ENCODE results near the gene CACNA1G.

DNA sequence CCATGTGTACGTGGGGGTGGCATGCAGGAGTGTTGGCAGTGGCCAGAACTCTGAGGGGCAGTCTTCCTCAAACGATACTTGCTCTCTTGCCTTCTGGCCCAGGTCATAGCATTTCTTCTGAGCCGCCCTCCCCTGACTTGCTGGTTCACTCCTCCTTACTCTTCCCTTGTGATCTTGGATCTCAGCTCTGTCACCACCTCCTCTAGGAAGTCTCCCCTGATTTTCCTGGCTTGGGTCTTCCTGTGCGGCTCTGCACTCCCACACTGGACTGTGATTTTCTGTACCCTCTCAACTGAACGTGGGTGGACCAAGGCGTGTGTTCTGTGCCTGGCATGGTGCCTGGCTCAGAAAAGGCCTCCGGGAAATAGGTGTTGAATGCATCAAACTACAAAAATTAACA is 25.1 kb upstream of the CACNA1G start:
- TF ChIP-seq, protein P1, sequence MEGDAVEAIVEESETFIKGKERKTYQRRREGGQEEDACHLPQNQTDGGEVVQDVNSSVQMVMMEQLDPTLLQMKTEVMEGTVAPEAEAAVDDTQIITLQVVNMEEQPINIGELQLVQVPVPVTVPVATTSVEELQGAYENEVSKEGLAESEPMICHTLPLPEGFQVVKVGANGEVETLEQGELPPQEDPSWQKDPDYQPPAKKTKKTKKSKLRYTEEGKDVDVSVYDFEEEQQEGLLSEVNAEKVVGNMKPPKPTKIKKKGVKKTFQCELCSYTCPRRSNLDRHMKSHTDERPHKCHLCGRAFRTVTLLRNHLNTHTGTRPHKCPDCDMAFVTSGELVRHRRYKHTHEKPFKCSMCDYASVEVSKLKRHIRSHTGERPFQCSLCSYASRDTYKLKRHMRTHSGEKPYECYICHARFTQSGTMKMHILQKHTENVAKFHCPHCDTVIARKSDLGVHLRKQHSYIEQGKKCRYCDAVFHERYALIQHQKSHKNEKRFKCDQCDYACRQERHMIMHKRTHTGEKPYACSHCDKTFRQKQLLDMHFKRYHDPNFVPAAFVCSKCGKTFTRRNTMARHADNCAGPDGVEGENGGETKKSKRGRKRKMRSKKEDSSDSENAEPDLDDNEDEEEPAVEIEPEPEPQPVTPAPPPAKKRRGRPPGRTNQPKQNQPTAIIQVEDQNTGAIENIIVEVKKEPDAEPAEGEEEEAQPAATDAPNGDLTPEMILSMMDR (IDR thresholded peaks at IDR 0.05; ENCODE audit: poor library complexity) = no peak
- TF ChIP-seq EZH2 (IDR thresholded peaks at IDR 0.05; ENCODE audit: borderline replicate concordance) (no peak), EZH2phosphoT487 (IDR thresholded peaks at IDR 0.05; ENCODE audit: low read depth, severe bottlenecking, unreplicated experiment) (no peak)

Measured in hepatocyte (in vitro differentiated cells).